SK-N-SH (cell line): ENCODE results near the gene PPP1R16B. TPM values are rescaled to one million over a fixed set of nuclear protein-coding genes. Genes with fewer than 3 reads are reported as not detected.

Source experiments
- CTCF ChIA-PET: fragments of 300-600, 350-600 bp; formaldehyde crosslinking; extraction: SDS; loops from one replicate; lab custom pipeline; 2021; lab: Yijun Ruan, JAX
- POLR2A ChIA-PET: fragments of 350-600 bp; sonication (Branson Sonifier 250); formaldehyde crosslinking; extraction: SDS; loops from one replicate; lab custom pipeline; 2020; ENCODE audit warnings: antibody characterized with exemption, inconsistent platforms; lab: Yijun Ruan, JAX
- DNase-seq: peaks from one replicate; pipeline ENCODE4 v3.0.0; 2012
- H2AFZ ChIP-seq: fragments of 200-600 bp; sonication (generic); 2 replicates; pipeline ENCODE4 v1.8.1; 2016; ENCODE audit warnings: antibody characterized with exemption, mild to moderate bottlenecking, low read depth
- H3F3A ChIP-seq: fragments of 200-600 bp; sonication (generic); replicated peaks from 2 replicates; pipeline ENCODE3; 2016; ENCODE audit warnings: antibody characterized with exemption, mild to moderate bottlenecking; ENCODE audit not compliant: insufficient read depth
- H3K27ac ChIP-seq, 2 experiments: fragments of 200-500 bp in 1 of 2; fragments of 200-600 bp in 1 of 2; sonication (Bioruptor generic) in 1 of 2; sonication (generic), shearing (Covaris generic) in 1 of 2; 2 replicates each; pipeline versions ENCODE4 v1.5.1 to v1.6.1; 2014 to 2016; ENCODE audit warnings: low read depth in 2 of 2, inconsistent platforms in 1 of 2, low read length in 1 of 2, mild to moderate bottlenecking in 1 of 2, mixed read lengths in 1 of 2
- H3K27me3 ChIP-seq: fragments of 200-600 bp; sonication (generic), shearing (Covaris generic); 2 replicates; pipeline ENCODE4 v1.6.1; 2016; ENCODE audit warnings: mixed run types; ENCODE audit not compliant: insufficient read depth
- H3K36me3 ChIP-seq, 2 experiments: fragments of 200-500 bp in 1 of 2; fragments of 200-600 bp in 1 of 2; sonication (Bioruptor generic) in 1 of 2; sonication (generic) in 1 of 2; replicated peaks in 1 of 2; 2 replicates each; pipeline versions ENCODE3 to v1.5.1; 2014 to 2016; ENCODE audit warnings: low read length in 1 of 2, mild to moderate bottlenecking in 1 of 2; ENCODE audit not compliant: insufficient read depth in 2 of 2, control insufficient read depth in 1 of 2
- H3K4me1 ChIP-seq, 2 experiments: fragments of 200-500 bp in 1 of 2; fragments of 200-600 bp in 1 of 2; sonication (Bioruptor generic) in 1 of 2; sonication (generic), shearing (Covaris generic) in 1 of 2; 2 replicates each; pipeline versions ENCODE4 v1.5.1 to v1.6.1; 2014 to 2016; ENCODE audit warnings: low read depth in 1 of 2, low read length in 1 of 2, mixed run types in 1 of 2; ENCODE audit not compliant: insufficient read depth in 2 of 2, control insufficient read depth in 1 of 2
- H3K4me2 ChIP-seq: fragments of 200-600 bp; sonication (generic), shearing (Covaris generic); 2 replicates; pipeline ENCODE4 v1.6.1; 2017; ENCODE audit warnings: mixed run types
- H3K4me3 ChIP-seq, 2 experiments: fragments of 200-500 bp in 1 of 2; fragments of 200-600 bp in 1 of 2; sonication (Bioruptor generic) in 1 of 2; sonication (generic), shearing (Covaris generic) in 1 of 2; 2 replicates each; pipeline versions ENCODE4 v1.5.1 to v1.8.1; 2014 to 2016; ENCODE audit warnings: low read depth in 2 of 2, inconsistent platforms in 1 of 2, low read length in 1 of 2, mild to moderate bottlenecking in 1 of 2, mixed read lengths in 1 of 2, moderate library complexity in 1 of 2
- H3K79me2 ChIP-seq: fragments of 200-600 bp; sonication (generic); 2 replicates; pipeline ENCODE4 v1.8.1; 2017; ENCODE audit warnings: mild to moderate bottlenecking; ENCODE audit not compliant: insufficient read depth
- H3K9ac ChIP-seq: fragments of 200-600 bp; sonication (generic); 2 replicates; pipeline ENCODE4 v1.6.1; 2017; ENCODE audit warnings: mixed run types
- H3K9me2 ChIP-seq: fragments of 200-600 bp; sonication (generic); 2 replicates; pipeline ENCODE4 v1.6.1; 2017; ENCODE audit warnings: mixed run types
- H3K9me3 ChIP-seq: fragments of 200-600 bp; sonication (generic); 2 replicates; pipeline ENCODE4 v1.6.1; 2017; ENCODE audit warnings: mixed run types, mild to moderate bottlenecking, moderate library complexity
- H4K20me1 ChIP-seq: fragments of 200-600 bp; sonication (generic); 2 replicates; pipeline ENCODE4 v1.6.1; 2017; ENCODE audit warnings: mild to moderate bottlenecking, mixed run types; ENCODE audit not compliant: insufficient read depth
- CHD2 ChIP-seq: fragments of 150-350 bp; IDR thresholded peaks from 2 replicates; pipeline ENCODE4 v1.6.1; 2018; ENCODE audit warnings: low read length; ENCODE audit not compliant: partially characterized antibody
- CTCF ChIP-seq: fragments of 200-600 bp; sonication (generic); IDR thresholded peaks from 2 replicates; pipeline ENCODE4 v1.6.1; 2017; ENCODE audit warnings: antibody characterized with exemption, mild to moderate bottlenecking, moderate library complexity
- EZH2phosphoT487 ChIP-seq: fragments of 200-600 bp; sonication (generic); IDR thresholded peaks from 2 replicates; pipeline ENCODE4 v1.6.1; 2017; ENCODE audit warnings: low read depth, mixed run types, mild to moderate bottlenecking, antibody characterized with exemption, moderate library complexity, borderline replicate concordance
- FOXM1 ChIP-seq: IDR thresholded peaks from 2 replicates; pipeline ENCODE4 v1.4.0; 2012; ENCODE audit warnings: low read depth, mild to moderate bottlenecking
- JUND ChIP-seq: IDR thresholded peaks from 2 replicates; pipeline ENCODE4 v1.4.0; 2012
- NRF1 ChIP-seq: IDR thresholded peaks from 2 replicates; pipeline ENCODE4 v1.6.1; 2012; ENCODE audit warnings: low read depth, mild to moderate bottlenecking, low read length
- RXRA ChIP-seq: IDR thresholded peaks from 2 replicates; pipeline ENCODE4 v1.4.0; 2012; ENCODE audit warnings: low read depth, mild to moderate bottlenecking, borderline replicate concordance
- SMC3 ChIP-seq: IDR thresholded peaks from 2 replicates; pipeline ENCODE4 v1.6.1; 2012; ENCODE audit warnings: low read depth, low read length, improper control_type of control experiment
- TAF1 ChIP-seq: IDR thresholded peaks from 2 replicates; pipeline ENCODE4 v1.6.1; 2012; ENCODE audit warnings: low read depth, mild to moderate bottlenecking, low read length, moderate library complexity, borderline replicate concordance
- TCF12 ChIP-seq: IDR thresholded peaks from 2 replicates; pipeline ENCODE4 v1.4.0; 2012
- WGBS: methylation state at CpG from one replicate; pipeline ENCODE4 v1.1.6; 2017; ENCODE audit warnings: low lambda C conversion rate; 5-methylcytosine and 5-hydroxymethylcytosine counted together
- polyA plus RNA-seq, 3 experiments: library from polyadenylated mRNA; depleted of rRNA; stranded (reverse); fragments of >200 nt; gene quantifications; 2 replicates each; pipeline ENCODE4 v1.2.3, GENCODE V29; 2012
- TF ChIP-seq, protein P1 (sequence below): IDR thresholded peaks from 2 replicates; pipeline ENCODE4; 2012
- TF ChIP-seq, protein P2 (sequence below): fragments of 150-350 bp; IDR thresholded peaks from 2 replicates; pipeline ENCODE4 v1.6.1; 2017; ENCODE audit warnings: antibody characterized with exemption, low read length, low read depth, borderline replicate concordance
- TF ChIP-seq, protein P3 (sequence below): fragments of 150-350 bp; IDR thresholded peaks from 2 replicates; pipeline ENCODE4 v1.6.1; 2016; ENCODE audit warnings: mild to moderate bottlenecking, low read depth, low read length
- TF ChIP-seq, protein P4 (sequence below): IDR thresholded peaks from 2 replicates; pipeline ENCODE4 v1.4.0; 2012; ENCODE audit warnings: low read depth

The PPP1R16B gene
- polyA plus RNA-seq, 1 of the 3 experiments (the other 2 are of a cell fraction) = 0.28 TPM

- no peak overlapping the region for H3K9ac ChIP-seq
- DNase-seq = no peak
- H3K4me2 ChIP-seq = no peak overlapping the region
- H2AFZ ChIP-seq = no peak overlapping the region
- H3K9me2 ChIP-seq = no peaks in the 10 kb centered on the region
- 17% methylated on average over 1 of the region's 1 CpG for WGBS
- no peaks in the 10 kb centered on the region for H3K27me3 ChIP-seq
- peaks cover 0 to 35% of the 10 kb centered on the region in 2 experiments; a peak in 2 of 4 replicates for H3K4me1 ChIP-seq
- no peaks in the 10 kb centered on the region for H3F3A ChIP-seq
- peak overlapping the region in 1 of 2 experiments; percentile 51; a peak in 2 of 4 replicates for H3K27ac ChIP-seq
- H3K79me2 ChIP-seq = no peaks in the 10 kb centered on the region
- no peaks in the 10 kb centered on the region for H4K20me1 ChIP-seq
- no peaks in the 10 kb centered on the region for H3K9me3 ChIP-seq
- no peaks in the 10 kb centered on the region for H3K36me3 ChIP-seq
- H3K4me3 ChIP-seq = no peak overlapping the region
- no peak for TF ChIP-seq RXRA
- no peak for TF ChIP-seq SMC3
- TF ChIP-seq CTCF = no peak
- TF ChIP-seq, protein P1, sequence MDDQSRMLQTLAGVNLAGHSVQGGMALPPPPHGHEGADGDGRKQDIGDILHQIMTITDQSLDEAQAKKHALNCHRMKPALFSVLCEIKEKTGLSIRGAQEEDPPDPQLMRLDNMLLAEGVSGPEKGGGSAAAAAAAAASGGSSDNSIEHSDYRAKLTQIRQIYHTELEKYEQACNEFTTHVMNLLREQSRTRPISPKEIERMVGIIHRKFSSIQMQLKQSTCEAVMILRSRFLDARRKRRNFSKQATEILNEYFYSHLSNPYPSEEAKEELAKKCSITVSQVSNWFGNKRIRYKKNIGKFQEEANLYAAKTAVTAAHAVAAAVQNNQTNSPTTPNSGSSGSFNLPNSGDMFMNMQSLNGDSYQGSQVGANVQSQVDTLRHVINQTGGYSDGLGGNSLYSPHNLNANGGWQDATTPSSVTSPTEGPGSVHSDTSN = no peak
- no peak for TF ChIP-seq NRF1
- TF ChIP-seq, protein P2, sequence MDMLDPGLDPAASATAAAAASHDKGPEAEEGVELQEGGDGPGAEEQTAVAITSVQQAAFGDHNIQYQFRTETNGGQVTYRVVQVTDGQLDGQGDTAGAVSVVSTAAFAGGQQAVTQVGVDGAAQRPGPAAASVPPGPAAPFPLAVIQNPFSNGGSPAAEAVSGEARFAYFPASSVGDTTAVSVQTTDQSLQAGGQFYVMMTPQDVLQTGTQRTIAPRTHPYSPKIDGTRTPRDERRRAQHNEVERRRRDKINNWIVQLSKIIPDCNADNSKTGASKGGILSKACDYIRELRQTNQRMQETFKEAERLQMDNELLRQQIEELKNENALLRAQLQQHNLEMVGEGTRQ = no peak
- no peak for TF ChIP-seq TCF12
- TF ChIP-seq EZH2phosphoT487 = no peak
- no peak for TF ChIP-seq TAF1
- no peak for TF ChIP-seq CHD2
- TF ChIP-seq, protein P3, sequence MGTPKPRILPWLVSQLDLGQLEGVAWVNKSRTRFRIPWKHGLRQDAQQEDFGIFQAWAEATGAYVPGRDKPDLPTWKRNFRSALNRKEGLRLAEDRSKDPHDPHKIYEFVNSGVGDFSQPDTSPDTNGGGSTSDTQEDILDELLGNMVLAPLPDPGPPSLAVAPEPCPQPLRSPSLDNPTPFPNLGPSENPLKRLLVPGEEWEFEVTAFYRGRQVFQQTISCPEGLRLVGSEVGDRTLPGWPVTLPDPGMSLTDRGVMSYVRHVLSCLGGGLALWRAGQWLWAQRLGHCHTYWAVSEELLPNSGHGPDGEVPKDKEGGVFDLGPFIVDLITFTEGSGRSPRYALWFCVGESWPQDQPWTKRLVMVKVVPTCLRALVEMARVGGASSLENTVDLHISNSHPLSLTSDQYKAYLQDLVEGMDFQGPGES = no peak
- TF ChIP-seq, protein P4, sequence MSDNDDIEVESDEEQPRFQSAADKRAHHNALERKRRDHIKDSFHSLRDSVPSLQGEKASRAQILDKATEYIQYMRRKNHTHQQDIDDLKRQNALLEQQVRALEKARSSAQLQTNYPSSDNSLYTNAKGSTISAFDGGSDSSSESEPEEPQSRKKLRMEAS = no peak
- TF ChIP-seq JUND = no peak
- no peak for TF ChIP-seq FOXM1
- CTCF ChIA-PET = interaction anchor here (0.9 to 2.8 kb wide), 11 partner anchors 11 to 67 kb away, joined by 3 to 18 read pairs (median 4); partner anchors contain the start of gene PPP1R16B
- POLR2A ChIA-PET = no interaction called here
These were observed 55.5 kb downstream of the PPP1R16B start for GRCh38 chr20:38861071-38861401.
